Measurements from ENCODE around the gene DYNLT2B.

DNA sequence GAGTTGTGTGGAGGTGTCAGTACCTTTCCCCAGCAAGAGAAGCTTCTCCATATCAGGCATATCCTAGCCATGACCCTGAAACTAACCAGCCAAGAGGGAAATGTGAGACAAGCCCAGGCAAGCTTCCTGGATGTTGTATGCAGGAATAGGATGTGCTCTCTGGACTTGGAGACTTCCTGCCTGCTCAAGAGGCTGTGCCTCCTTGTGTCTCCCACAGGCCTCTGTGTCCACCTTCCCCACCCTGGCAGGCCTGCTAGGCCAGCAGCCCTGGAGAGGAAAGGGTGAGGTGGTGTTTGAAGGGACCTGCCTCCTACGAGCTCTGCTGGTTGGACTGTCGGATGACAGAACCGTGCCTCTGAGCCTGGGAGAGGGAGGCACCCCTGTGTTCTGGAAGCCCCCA lies 2.1 kb upstream of the DYNLT2B start:
- TF ChIP-seq, protein P1, sequence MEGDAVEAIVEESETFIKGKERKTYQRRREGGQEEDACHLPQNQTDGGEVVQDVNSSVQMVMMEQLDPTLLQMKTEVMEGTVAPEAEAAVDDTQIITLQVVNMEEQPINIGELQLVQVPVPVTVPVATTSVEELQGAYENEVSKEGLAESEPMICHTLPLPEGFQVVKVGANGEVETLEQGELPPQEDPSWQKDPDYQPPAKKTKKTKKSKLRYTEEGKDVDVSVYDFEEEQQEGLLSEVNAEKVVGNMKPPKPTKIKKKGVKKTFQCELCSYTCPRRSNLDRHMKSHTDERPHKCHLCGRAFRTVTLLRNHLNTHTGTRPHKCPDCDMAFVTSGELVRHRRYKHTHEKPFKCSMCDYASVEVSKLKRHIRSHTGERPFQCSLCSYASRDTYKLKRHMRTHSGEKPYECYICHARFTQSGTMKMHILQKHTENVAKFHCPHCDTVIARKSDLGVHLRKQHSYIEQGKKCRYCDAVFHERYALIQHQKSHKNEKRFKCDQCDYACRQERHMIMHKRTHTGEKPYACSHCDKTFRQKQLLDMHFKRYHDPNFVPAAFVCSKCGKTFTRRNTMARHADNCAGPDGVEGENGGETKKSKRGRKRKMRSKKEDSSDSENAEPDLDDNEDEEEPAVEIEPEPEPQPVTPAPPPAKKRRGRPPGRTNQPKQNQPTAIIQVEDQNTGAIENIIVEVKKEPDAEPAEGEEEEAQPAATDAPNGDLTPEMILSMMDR (conservative IDR thresholded peaks at IDR 0.05 in 1 of 2, IDR thresholded peaks at IDR 0.05 in 1 of 2; ENCODE audit: low read depth in 1 of 2, low read length in 2 of 2), result no peak
- TF ChIP-seq EZH2 (IDR thresholded peaks at IDR 0.05; ENCODE audit: low read length, missing control alignments), result no peak
